Dedifferentiated amniotic fluid mesenchymal stem cell (primary cell): Measurements from ENCODE around the gene GNB1L.

Source experiments
- DNase-seq: peaks from one replicate; pipeline ENCODE4 v3.0.0-alpha.2; 2016; ENCODE audit errors: extremely low spot score

The GNB1L gene

GRCh38 chr22:19775496-19776325 is 79.0 kb downstream of the GNB1L start:
- no peak for DNase-seq

GRCh38 chr22:19774628-19775027 is 80.0 kb downstream of the GNB1L start:
- DNase-seq: no peak

DNA sequence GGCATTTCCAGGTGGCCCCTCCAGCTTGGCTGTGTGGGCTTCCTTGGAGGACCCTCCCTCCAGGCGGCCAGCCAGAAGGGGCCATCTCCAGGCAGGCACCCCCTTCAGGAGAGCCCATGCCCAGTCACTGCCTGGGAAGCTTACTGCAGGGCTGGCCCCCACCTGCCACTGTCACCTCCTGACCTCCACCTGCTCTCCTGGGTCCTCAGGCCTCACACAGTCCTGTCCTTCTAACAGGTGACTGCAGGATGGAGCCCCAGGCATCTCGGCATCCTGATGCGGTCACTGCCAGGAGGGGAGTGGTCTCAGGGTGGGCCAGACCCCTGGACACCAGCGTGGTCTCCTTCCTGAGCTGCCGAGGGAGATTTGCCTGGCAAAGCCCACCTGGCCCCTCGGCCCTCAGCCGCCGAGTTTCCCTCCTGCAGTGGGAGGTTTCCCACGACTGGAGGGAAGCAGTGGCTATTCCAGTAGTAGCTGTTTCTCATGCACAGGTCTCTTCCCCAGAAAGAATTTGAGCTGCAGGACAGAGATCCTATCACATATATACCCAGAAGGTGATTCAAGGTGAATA is 81.1 kb downstream of the GNB1L start:
- DNase-seq: no peak

DNA sequence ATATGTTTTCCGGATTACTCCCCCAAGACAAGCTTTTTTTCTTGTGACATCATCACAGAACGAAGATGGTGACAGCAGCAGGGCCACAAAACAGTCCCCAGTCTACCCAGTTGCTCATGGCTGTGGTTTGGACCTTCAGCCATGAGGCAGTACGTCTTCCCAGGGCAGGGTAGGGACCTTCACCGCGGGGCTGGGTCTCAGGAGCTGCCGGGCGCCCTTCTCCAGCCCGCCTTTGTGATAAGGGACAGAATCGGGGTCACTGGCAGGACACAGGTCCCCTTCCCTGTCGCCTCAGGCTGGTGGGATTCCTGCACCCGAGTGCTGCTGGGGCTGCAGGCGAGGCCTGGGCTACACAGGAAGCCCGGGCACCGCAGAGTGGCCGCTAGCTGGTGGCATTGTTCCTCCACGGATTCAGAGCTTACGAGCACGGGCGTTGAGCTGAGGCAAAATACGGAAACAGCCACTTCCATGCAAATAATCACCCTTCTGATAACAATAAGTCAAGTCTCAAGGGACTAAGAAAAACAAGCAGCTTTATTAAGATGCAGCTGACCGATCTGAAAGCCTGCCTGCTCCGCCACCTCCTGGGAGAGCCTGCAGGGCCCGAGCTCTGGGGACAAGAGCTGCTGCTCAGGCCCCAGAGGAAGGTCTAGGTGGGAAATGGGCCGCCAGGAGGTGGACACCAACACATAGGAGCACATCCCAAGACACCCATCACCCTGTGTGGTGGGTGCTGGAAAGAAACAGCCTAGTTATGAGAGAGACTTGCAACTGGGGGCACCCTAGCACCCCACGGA is 81.8 kb downstream of the GNB1L start:
- DNase-seq: no peak

DNA sequence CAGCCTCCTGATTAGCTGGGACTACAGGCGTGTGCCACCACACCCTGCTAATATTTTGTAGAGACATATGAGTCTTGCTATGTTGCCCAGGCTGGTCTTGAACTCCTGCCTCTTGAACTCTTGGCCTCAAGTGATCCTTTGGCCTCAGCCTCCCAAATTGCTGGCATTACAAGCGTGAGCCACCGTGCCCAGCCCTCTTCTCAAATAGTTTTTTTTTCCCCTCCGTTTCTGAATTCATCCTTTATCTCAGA is 82.3 kb downstream of the GNB1L start:
- DNase-seq: no peak

DNA sequence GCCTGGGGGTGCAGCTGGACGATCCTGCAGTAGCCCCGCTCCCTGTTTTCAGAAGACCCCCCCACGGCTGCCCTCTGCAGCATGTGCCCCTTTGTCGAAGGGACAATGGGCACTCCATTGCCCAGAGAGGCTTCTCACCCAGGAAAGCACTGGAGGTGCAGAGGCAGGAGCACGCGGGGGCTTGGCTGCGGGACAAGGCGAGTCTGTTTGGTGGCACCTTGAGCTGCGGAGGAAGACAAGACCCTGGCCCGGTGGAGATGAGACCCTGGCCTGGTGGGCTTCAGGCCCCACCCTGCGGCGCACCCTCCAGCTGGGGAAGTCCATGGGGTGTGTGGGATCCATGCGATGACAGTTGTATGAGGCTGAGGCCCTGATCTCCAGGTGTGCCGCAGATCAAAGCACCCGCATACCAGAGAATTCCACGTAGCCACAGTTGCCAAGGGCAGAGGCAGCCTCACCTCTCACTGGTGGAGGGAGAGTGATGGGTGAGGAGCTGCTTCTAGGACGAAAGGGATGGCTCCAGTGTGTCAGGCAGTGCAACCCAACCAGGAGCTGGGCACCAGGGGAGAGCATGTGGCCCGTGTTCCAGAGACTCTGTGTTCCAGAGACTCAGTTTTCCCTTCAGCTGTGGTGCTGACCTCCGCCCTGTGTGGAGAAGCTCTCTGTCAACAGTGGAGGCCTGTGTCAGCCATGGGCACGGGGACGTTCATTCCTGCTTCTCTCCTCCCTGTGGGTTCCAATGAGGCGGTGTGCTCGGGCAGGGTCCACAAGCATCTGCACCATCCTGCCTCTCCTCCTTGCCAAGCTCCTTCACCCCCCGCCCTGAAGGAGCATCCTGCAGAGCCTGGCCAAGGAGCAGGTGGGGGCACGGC is 84.1 kb downstream of the GNB1L start:
- DNase-seq: no peak

DNA sequence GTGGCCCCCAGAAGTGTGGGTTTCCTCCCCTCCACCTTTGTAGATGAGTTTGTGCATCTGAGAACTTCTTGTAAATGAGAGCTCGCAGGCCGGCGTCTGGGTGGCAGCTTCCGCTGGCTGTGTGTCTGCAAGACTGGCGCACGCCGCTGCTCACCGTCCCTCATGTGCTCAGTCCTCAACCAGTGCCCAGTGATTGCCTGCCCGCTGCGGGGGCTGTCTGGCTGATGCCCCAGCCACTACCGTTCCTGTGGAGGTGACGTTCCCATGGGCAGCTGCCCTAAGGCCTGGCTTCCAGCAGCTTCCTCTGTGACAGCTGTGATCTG is 85.3 kb downstream of the GNB1L start:
- no peak for DNase-seq

DNA sequence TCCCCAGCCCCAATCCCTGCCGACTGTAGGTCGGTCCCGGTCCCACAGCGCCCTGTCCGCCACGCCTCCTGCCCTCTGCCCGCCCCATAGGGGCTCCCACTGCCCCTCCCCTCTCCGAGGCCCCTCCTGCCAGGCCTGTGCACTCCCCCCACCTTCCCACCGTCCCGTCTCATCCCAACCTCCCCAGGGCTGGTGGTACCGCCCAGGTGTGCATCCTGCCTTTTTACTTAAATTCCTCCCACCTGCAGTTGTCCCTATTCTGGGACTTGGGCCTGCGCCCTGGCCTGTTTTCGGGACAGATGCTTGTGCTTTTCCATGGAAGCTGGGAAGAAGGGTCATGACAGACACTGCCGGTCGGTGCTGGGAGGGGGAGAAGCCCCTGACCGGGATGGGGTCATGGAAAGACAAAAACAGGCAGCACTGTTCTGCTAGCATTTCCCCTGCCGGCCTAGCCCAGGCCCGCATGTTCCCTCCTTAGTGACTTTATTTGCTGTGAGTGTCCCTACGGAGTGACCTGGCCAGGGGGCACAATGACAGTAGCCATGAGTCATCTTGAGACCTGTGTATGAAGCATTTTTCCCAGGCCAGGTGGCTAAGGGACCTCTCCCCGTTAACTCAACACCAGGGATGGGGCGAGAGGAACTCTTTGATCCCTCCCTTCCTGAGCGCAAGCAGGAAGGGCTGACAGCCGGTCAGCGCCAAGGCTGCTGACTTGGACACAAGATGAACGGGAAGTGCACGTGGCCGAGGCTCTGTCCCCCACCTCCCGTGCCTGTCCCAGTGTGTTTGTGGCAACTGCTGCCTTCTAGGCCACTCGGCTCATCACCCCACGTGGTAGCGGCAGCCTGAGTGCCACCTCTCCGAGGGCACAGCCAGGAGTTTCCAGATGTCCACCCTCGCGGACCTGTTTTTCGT is 87.0 kb downstream of the GNB1L start:
- DNase-seq: no peak

DNA sequence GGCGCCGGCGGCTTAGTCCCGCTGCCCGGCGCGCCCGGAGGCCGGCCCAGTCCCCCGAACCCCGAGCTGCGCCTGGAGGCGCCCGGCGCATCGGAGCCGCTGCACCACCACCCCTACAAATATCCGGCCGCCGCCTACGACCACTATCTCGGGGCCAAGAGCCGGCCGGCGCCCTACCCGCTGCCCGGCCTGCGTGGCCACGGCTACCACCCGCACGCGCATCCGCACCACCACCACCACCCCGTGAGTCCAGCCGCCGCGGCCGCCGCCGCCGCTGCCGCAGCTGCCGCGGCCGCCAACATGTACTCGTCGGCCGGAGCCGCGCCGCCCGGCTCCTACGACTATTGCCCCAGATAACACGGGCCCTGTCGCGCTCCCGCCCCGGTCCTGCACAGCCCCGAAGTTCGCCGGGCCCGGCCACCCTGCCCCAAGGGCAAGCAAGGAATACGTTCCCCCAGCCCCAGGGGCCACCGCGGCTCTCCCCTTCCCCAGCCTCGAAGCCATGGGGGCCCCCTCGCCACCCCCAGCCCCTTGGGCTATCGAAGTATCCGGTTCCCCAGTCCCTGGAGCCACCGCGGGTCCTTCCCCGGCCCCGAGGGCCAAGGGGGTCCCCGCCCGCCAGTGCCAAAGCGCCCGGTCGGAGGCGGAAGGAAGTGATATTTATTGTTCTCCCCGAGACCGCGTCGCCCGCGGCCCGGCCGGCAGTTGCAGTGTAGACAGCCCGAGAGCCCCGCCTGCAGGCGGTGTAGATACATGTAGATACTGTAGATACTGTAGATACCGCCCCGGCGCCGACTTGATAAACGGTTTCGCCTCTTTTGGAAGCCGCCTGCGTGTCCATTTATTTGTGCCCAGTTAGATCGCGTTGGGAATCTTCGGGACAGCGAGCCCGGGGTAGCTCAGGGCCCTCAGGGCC is 87.9 kb downstream of the GNB1L start:
- DNase-seq: no peak

- DNase-seq: no peak
These were observed 88.5 kb downstream of the GNB1L start for GRCh38 chr22:19766240-19766510.

DNA sequence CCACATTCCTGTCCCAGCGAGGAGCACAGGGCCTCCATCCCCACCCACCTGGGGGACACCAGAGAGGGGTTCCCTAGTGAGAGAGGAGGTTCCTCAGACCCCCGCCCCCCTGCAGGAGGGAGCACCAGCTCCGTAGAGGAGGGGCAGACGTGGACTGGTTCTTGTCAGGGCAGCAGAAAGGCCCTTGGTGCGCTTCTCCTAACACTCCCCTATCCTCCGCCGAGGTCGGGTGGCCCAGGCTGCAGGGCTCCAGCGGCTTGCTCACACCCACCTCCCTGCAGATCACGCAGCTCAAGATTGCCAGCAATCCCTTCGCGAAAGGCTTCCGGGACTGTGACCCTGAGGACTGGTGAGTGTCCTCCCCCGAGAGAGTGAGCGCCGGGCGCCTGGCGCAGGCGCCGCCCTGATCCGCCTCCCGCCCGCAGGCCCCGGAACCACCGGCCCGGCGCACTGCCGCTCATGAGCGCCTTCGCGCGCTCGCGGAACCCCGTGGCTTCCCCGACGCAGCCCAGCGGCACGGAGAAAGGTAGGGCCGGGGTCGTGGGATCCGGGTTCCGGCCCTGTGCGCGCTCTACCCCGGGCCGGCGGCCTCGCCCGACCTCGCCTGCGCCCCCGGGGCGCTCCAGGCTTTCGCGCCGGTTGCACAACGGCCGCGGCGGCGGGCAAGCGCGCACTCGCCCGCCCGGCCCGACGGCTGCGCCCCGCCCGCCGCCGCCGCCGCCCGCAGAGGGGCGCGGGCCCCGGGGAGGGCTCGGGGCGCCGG is 89.0 kb downstream of the GNB1L start:
- no peak for DNase-seq

DNA sequence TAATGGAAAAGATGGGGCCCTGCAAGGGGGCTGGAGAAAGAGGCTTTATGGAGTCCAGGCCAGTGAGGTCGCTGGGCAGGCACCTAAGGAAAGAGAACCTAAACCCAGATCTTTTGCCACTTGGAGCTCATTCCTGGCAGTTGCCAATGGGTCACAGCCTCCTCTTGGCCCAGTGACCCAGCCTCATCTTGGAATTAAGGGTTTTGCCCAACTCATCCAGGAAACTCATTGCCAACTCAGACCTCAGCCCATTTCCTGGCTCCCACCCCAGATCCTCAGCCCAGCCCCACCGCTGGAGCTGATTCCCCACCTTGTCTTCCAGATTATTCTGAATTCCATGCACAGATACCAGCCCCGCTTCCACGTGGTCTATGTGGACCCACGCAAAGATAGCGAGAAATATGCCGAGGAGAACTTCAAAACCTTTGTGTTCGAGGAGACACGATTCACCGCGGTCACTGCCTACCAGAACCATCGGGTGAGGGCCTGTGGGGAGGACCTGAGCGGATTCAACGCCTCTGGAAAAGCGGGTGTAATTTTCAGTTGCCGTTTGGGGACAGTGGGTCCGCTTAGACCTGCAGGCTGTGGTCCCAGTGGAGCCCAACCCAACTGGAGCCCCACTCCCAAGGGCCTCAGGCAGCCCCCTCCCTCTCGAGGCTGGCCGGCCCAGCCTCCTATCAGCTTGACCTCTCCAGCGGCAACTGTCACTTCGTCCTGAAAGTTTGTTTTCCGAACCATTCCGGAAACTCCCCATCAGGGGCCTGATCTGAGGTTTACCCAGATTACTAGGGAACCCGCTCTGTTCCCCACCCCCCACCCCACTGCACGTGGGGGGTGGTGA is 89.8 kb downstream of the GNB1L start:
- no peak for DNase-seq

DNA sequence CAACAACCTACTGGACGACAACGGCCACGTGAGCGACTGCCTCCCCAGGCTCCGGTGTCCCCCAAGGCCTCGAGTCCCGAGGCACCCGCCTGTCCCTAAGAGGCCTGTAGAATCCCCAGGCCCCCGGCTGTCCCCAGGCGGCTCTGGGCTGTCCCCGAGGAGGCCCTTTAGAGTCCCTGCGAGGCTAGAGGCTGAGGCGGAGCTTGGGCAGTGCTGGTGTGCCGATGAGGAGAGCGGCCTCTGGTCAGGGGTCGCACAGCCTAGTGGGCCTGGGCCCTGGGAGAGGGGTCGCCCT is 90.4 kb downstream of the GNB1L start:
- no peak for DNase-seq

DNA sequence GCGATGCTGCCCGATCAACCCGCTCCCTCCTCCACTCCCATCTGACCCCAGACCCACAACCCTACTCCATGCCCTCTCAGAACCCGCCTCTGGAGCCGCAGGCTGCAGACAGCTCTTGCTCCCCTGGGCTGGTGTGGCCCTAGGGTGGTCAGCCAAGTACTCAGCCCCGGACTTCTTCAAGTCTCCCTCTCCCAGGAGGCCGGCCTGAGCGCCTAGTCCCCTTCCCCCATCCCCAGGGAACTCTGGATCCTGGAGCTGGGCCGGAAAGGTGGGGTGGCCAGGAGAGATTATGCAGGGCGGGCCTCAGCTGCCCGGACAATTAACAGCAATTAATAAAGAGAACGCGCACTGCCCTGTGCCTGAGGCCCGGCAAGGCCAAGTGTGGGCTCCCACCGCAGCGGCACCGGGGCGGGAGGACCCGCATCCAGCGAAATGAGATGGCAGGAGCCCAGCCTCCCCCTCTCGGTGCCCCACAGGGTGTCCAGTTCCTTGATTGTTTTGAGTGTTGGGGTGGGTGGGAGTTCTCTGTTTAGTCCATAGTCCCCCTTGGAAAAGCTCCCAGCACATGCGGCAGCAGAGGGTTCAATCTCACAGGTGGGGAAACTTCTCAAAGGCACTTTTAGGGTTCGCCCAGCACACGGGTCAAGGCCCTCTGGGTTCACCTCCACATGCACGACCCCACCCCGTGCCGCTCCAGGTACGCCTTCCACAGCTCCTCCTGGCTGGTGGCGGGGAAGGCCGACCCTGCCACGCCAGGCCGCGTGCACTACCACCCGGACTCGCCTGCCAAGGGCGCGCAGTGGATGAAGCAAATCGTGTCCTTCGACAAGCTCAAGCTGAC is 91.0 kb downstream of the GNB1L start:
- no peak for DNase-seq

- DNase-seq: no peak
These were observed 91.9 kb downstream of the GNB1L start for GRCh38 chr22:19762568-19763457.

DNA sequence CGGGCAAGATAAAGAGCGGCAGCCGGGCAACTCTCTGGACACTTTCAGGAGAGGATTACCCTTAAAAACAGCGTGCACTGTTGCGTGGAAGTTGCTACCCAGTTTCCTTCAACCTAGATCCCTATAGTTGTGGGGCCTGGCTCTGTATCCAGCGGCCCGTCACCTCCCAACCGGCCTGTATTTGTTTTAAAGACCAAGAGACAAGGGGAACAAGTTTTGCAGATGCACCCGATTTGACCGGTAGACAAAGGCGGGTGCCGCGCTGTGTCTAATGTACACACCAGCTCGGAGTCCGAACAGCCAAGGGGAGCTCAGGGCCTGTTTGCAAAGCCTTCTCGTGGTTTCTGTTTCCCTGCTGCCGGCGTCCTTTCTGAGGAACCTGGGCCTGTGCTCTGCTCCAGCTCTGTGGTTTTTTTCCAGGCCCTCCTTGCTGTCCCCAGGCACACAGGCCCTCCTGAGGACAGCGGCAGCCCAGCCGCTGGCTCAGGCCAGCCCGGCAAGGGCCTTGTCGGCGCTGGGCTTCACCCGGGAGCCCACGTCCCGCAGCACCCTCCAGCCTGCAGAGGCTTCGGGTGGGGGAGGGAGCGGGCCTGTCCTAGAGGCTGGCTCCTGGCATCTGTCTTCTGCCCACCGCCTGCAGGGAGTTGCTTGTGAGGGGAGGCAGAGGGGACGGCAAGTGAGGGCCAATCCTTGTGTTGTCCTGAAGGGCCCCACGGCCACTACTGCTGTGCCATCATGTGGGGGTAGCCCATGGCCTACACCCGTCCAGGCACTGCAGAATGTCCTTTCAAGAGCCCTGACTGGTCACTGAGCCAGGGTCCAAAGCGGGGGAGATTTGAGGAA is 92.7 kb downstream of the GNB1L start:
- no peak for DNase-seq
